HG03175 (cell line): ENCODE data around the gene FIZ1.

Experiments
- ATAC-seq: cut with Tn5 transposase; IDR thresholded peaks from one replicate; pipeline ENCODE4 v1.9.1; 2021; ENCODE audit warnings: mild to moderate bottlenecking, moderate library complexity; ENCODE audit not compliant: unreplicated experiment

Gene FIZ1

DNA sequence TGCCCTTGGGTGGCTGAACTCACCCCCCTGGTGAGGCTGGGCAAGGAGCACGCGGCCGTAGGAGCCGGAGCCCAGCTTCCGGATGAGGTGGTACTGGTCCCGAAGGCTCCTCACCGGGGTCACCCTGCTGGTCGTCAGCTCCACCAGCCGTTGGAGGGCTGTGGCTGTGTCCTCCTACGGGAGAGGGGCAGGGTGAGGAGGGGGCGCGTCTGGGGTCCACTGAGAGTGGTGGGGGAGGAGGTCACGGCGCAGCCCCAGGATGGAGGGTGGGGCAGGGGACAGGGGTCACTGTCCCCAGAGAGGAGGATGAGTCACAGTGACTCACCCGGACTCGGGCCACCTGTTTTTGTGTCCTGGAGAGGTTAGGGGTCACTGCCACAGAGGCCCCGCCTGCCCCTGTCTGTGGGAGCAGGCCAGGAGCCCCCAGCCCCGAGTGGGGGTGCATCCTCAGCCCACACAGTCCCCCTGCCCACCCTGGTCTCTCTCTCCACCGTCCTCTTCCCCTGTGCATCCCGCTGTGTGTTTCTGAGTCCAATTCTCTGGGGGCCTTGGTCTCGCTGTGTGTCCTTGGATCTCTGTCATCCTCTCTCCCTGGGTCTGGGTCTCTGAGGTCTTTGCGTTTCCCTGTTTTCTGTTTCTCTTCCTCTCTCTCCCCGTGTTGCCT, 54.4 kb downstream of the FIZ1 start:
- ATAC-seq, result no peak

DNA sequence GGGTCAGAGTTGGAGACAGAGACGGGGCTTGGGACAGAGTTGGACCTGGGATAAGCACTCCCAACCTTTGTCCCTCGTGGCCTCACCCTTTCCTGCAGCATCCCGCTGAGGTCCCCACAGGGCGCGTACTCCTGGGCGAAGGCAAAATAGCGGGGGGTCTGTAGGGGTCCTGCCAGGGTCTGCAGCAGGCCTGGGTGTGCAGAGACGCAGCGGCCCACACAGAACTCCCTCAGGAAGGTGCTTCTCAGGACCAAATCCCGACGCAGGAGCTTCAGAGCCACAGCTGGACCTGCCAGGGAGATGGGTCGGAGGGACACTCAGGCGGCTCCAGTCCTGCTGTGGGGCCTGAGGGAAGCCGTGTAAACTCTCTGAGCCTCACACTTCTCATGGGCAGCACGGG, 55.3 kb downstream of the FIZ1 start:
- ATAC-seq, result no peak

DNA sequence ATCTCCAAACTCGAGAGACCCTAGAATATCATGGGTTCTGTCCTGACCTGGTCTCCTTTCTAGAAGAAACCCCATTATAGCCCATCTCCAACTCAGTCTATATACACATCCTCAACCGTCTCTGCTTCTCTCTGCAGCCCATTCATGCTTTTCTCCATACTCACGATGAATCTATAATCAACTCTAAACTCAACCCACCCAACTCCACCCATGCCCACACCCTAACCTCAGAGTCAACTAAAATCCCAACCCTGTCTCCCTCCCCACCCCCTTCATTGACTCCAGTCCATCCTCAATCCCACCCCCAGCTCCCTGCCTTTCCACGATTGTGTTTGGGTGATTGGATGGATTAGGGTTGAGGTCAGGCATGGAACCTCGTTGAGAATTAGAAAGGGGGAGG, 55.8 kb downstream of the FIZ1 start:
- no peak for ATAC-seq

DNA sequence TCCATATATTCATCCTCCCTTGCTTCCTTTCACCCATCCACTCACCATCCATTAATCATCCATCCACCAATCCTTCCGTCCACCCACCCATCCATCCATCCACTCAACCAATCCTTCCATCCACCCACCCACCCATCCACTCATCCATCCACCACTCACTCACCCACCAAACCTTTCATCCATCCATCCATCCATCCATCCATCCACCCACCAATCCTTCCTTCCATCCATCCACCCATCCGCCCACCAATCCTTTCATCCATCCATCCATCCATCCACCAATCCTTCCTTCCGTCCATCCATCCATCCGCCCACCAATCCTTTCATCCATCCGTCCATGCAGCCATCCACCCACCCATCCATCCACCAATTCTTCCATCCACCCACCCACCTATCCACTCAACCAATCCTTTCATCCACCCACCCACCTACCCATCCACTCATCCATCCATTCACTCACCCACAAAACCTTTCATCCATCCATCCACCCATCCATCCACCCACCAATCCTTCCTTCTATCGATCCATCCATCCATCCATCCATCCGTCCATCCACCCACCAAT, 56.9 kb downstream of the FIZ1 start:
- no peak for ATAC-seq
